HepG2 (cell line): ENCODE results near the gene CLEC20A. TPM values are rescaled to one million over a fixed set of nuclear protein-coding genes. Genes with fewer than 3 reads are reported as not detected.
A peak's percentile ranks its signal among the peaks of the same experiment; 100 is the strongest.

Experiments
- AHR ChIP-seq: IDR thresholded peaks from 2 replicates; pipeline ENCODE4 v1.6.1; 2018; ENCODE audit warnings: missing genetic modification reagents, missing compliant biosample characterization
- ATAD3A ChIP-seq: sonication (generic); formaldehyde crosslinking; IDR thresholded peaks from 2 replicates; pipeline ENCODE4 v1.4.0; 2020; ENCODE audit warnings: missing genetic modification reagents
- FOSL2 ChIP-seq: sonication (generic); formaldehyde crosslinking; IDR thresholded peaks from 2 replicates; pipeline ENCODE4 v1.4.0; 2020; ENCODE audit warnings: missing genetic modification reagents
- IRF1 ChIP-seq: sonication (generic); formaldehyde crosslinking; IDR thresholded peaks from 2 replicates; pipeline ENCODE4 v1.4.0; 2020; ENCODE audit warnings: low read depth, mild to moderate bottlenecking, missing genetic modification reagents
- KDM6A ChIP-seq: IDR thresholded peaks from 2 replicates; pipeline ENCODE4 v1.6.1; 2016; ENCODE audit warnings: low read depth
- MAFF ChIP-seq: IDR thresholded peaks from 2 replicates; pipeline ENCODE4 v1.6.1; 2011; ENCODE audit warnings: low read depth, low read length, improper control_type of control experiment
- NKX3-1 ChIP-seq: sonication (generic); formaldehyde crosslinking; IDR thresholded peaks from 2 replicates; pipeline ENCODE4 v1.5.0; 2020; ENCODE audit warnings: missing genetic modification reagents
- NR2C2 ChIP-seq: sonication (generic); formaldehyde crosslinking; IDR thresholded peaks from 2 replicates; pipeline ENCODE4 v1.4.0; 2020; ENCODE audit warnings: missing genetic modification reagents, mild to moderate bottlenecking, moderate library complexity, borderline replicate concordance
- SMYD3 ChIP-seq: sonication (generic); formaldehyde crosslinking; IDR thresholded peaks from 2 replicates; pipeline ENCODE4 v1.8.1; 2023; ENCODE audit warnings: mild to moderate bottlenecking, missing genetic modification reagents
- TBX3 ChIP-seq: fragments of 450-650 bp; IDR thresholded peaks from 2 replicates; pipeline ENCODE4 v1.6.1; 2017; ENCODE audit warnings: antibody characterized with exemption, mild to moderate bottlenecking, inconsistent platforms, borderline replicate concordance
- YEATS2 ChIP-seq: sonication (generic); formaldehyde crosslinking; IDR thresholded peaks from 2 replicates; pipeline ENCODE4 v1.4.0; 2020; ENCODE audit warnings: missing genetic modification reagents, borderline replicate concordance
- YY1 ChIP-seq: IDR thresholded peaks from 2 replicates; pipeline ENCODE4 v1.6.1; 2011; ENCODE audit warnings: low read length, low read depth, moderate library complexity, mild to moderate bottlenecking; ENCODE audit not compliant: insufficient read depth, insufficient replicate concordance
- ZBTB14 ChIP-seq: sonication (generic); formaldehyde crosslinking; IDR thresholded peaks from 2 replicates; pipeline ENCODE4 v1.4.0; 2020; ENCODE audit warnings: missing genetic modification reagents
- ZNF10 ChIP-seq: sonication (generic); formaldehyde crosslinking; IDR thresholded peaks from 2 replicates; pipeline ENCODE4 v1.4.0; 2020; ENCODE audit warnings: mild to moderate bottlenecking, low read depth, missing genetic modification reagents, borderline replicate concordance
- ZNF121 ChIP-seq: sonication (generic); formaldehyde crosslinking; IDR thresholded peaks from 2 replicates; pipeline ENCODE4 v1.5.0; 2020; ENCODE audit warnings: mild to moderate bottlenecking, missing genetic modification reagents
- ZNF251 ChIP-seq: sonication (generic); formaldehyde crosslinking; IDR thresholded peaks from 2 replicates; pipeline ENCODE4 v1.9.0; 2021; ENCODE audit warnings: mild to moderate bottlenecking, missing genetic modification reagents
- ZNF274 ChIP-seq: sonication (generic); formaldehyde crosslinking; IDR thresholded peaks from 2 replicates; pipeline ENCODE4 v1.5.1; 2020; ENCODE audit warnings: mild to moderate bottlenecking, missing genetic modification reagents
- ZNF549 ChIP-seq: sonication (generic); formaldehyde crosslinking; IDR thresholded peaks from 2 replicates; pipeline ENCODE4 v1.5.0; 2020; ENCODE audit warnings: missing genetic modification reagents
- ZNF580 ChIP-seq: IDR thresholded peaks from 2 replicates; pipeline ENCODE4 v1.6.1; 2016; ENCODE audit warnings: low read depth, borderline replicate concordance
- ZNF589 ChIP-seq: sonication (generic); formaldehyde crosslinking; conservative IDR thresholded peaks from 2 replicates; pipeline ENCODE4 v1.8.0; 2022; ENCODE audit warnings: mild to moderate bottlenecking, moderate library complexity, missing genetic modification reagents
- ZNF672 ChIP-seq: sonication (generic); formaldehyde crosslinking; IDR thresholded peaks from 2 replicates; pipeline ENCODE4 v1.8.1; 2022; ENCODE audit warnings: missing genetic modification reagents
- polyA plus RNA-seq, 8 experiments: library from polyadenylated mRNA; depleted of rRNA in 3 of 8; stranded (reverse) in 7 of 8; unstranded in 1 of 8; fragments of >200 nt; fragmentation: Illumina TruSeq in 4 of 8; extraction: Trizol in 4 of 8; gene quantifications; 2 replicates each; pipeline versions ENCODE4 v1.2.1 to v1.2.3, GENCODE V29; 2011 to 2016; ENCODE audit warnings: low read depth in 4 of 8, missing spikeins in 1 of 8, mixed read lengths in 1 of 8; ENCODE audit not compliant: insufficient read depth in 1 of 8
- total RNA-seq, 5 experiments: library from RNA; depleted of rRNA; stranded (reverse); fragments of >200 nt; fragmentation: Illumina TruSeq; extraction: Trizol; gene quantifications; 2 replicates each; pipeline ENCODE4 v1.2.3, GENCODE V29; 2016; ENCODE audit warnings: low read depth in 1 of 5

The CLEC20A gene
- total and polyA plus RNA-seq, 2 of the 13 experiments (the other 11 are each of a cell fraction or from before 2014, with no cell fraction given): not detected

GRCh38 chr1:178529364-178530036 is 32.7 kb upstream of the CLEC20A start (continued):
- TF ChIP-seq TBX3 (no peak), ATAD3A (no peak), NKX3-1 (CRISPR knock-in tag) (no peak), ZNF672 (CRISPR knock-in tag) (no peak), MAFF (no peak), YY1 (no peak), ZNF589 (CRISPR knock-in tag) (no peak), ZNF549 (CRISPR knock-in tag) (no peak), YEATS2 (CRISPR knock-in tag) (no peak), AHR (CRISPR knock-in tag) (no peak), IRF1 (CRISPR knock-in tag) (no peak), ZNF10 (CRISPR knock-in tag) (no peak), FOSL2 (CRISPR knock-in tag) (peak; percentile 21; the same call in 1 of the 2 replicates), NR2C2 (CRISPR knock-in tag) (peak; percentile 28; the same call in 1 of the 2 replicates), SMYD3 (CRISPR knock-in tag) (0 out of 2 replicates have a peak, but pooled peaks have one; percentile 49), ZNF274 (CRISPR knock-in tag) (no peak), ZNF121 (CRISPR knock-in tag) (no peak), ZNF251 (no peak), KDM6A (peak; percentile 35; the same call in 1 of the 2 replicates), ZNF580 (CRISPR knock-in tag) (no peak), ZBTB14 (no peak)
